DOHH2 (cell line): ENCODE measurements around the gene MCUR1.
"Not testable (repeated sequence)": the region's sequence is repeated elsewhere in the genome, so short reads cannot be mapped to it uniquely, and the experiment has no call there.

Experiments
- H3F3A ChIP-seq: fragments of 200-600 bp; sonication (generic), shearing (Covaris generic); 2 replicates; pipeline ENCODE4 v1.6.0; 2016; ENCODE audit warnings: antibody characterized with exemption, mild to moderate bottlenecking; ENCODE audit not compliant: control insufficient read depth, insufficient read depth
- H3K27ac ChIP-seq: fragments of 200-600 bp; sonication (generic); 2 replicates; pipeline ENCODE4 v1.5.1; 2014; ENCODE audit warnings: low read depth, mild to moderate bottlenecking, low read length, moderate library complexity
- H3K27me3 ChIP-seq: fragments of 200-600 bp; sonication (generic); 2 replicates; pipeline ENCODE4 v1.6.1; 2014; ENCODE audit warnings: mild to moderate bottlenecking, low read length, mixed read lengths; ENCODE audit not compliant: control insufficient read depth
- H3K36me3 ChIP-seq: fragments of 200-600 bp; sonication (generic); 2 replicates; pipeline ENCODE4 v1.6.1; 2014; ENCODE audit warnings: mild to moderate bottlenecking, low read length, moderate library complexity, mixed read lengths; ENCODE audit not compliant: control insufficient read depth
- H3K4me1 ChIP-seq: fragments of 200-600 bp; sonication (generic); 2 replicates; pipeline ENCODE4 v1.6.1; 2014; ENCODE audit warnings: mild to moderate bottlenecking, low read length, mixed read lengths; ENCODE audit not compliant: control insufficient read depth
- H3K4me2 ChIP-seq: fragments of 200-600 bp; sonication (generic); 2 replicates; pipeline ENCODE4 v1.6.0; 2014; ENCODE audit warnings: mild to moderate bottlenecking, low read length, moderate library complexity
- H3K4me3 ChIP-seq: fragments of 200-600 bp; sonication (generic); 2 replicates; pipeline ENCODE4 v1.5.1; 2014; ENCODE audit warnings: mild to moderate bottlenecking, low read length, mixed read lengths
- H3K79me2 ChIP-seq: fragments of 200-600 bp; sonication (generic); 2 replicates; pipeline ENCODE4 v1.6.1; 2014; ENCODE audit warnings: mild to moderate bottlenecking, low read length, mixed read lengths; ENCODE audit not compliant: control insufficient read depth
- H3K9me2 ChIP-seq: fragments of 200-600 bp; sonication (generic); replicated peaks from 2 replicates; pipeline ENCODE4 v1.6.1; 2014; ENCODE audit warnings: mild to moderate bottlenecking, low read length, mixed read lengths; ENCODE audit not compliant: control insufficient read depth
- H3K9me3 ChIP-seq: fragments of 200-600 bp; sonication (generic); 2 replicates; pipeline ENCODE4 v1.6.1; 2014; ENCODE audit warnings: antibody characterized with exemption, low read length, mixed read lengths; ENCODE audit not compliant: control insufficient read depth, insufficient read depth
- H4K20me1 ChIP-seq: fragments of 200-600 bp; sonication (generic); 2 replicates; pipeline ENCODE4 v1.6.0; 2014; ENCODE audit warnings: low read depth, mild to moderate bottlenecking, antibody characterized with exemption, low read length, moderate library complexity; ENCODE audit not compliant: control insufficient read depth, insufficient read depth
- CTCF ChIP-seq: fragments of 200-600 bp; sonication (generic); IDR thresholded peaks from one replicate; pipeline ENCODE4 v1.5.1; 2014; ENCODE audit warnings: antibody characterized with exemption, mild to moderate bottlenecking, low read depth, low read length; ENCODE audit not compliant: poor library complexity, severe bottlenecking
- EZH2phosphoT487 ChIP-seq: fragments of 200-600 bp; sonication (generic); IDR thresholded peaks from 2 replicates; pipeline ENCODE4 v1.6.1; 2017; ENCODE audit warnings: borderline replicate concordance, mild to moderate bottlenecking, antibody characterized with exemption, low read length, moderate library complexity, mixed read lengths

Gene MCUR1

GRCh38 chr6:13787137-13787536 lies 27.2 kb downstream of the MCUR1 start:
- H3K27me3 ChIP-seq, result no peaks in the 10 kb centered on the region
- no peaks in the 10 kb centered on the region for H3K9me3 ChIP-seq
- TF ChIP-seq CTCF (no peak), EZH2phosphoT487 (no peak)
- H3K79me2 ChIP-seq, result no peaks in the 10 kb centered on the region
- no peak overlapping the region for H3K27ac ChIP-seq
- H4K20me1 ChIP-seq, result no peaks in the 10 kb centered on the region
- H3K4me2 ChIP-seq, result no peak overlapping the region
- no peaks in the 10 kb centered on the region for H3F3A ChIP-seq
- H3K36me3 ChIP-seq, result peaks cover 22% of the 10 kb centered on the region
- H3K9me2 ChIP-seq, result no peaks in the 10 kb centered on the region
- H3K4me1 ChIP-seq, result no peaks in the 10 kb centered on the region
- no peak overlapping the region for H3K4me3 ChIP-seq

- H3K79me2 ChIP-seq, result not testable (repeated sequence)
These were observed 34.2 kb downstream of the MCUR1 start for GRCh38 chr6:13780162-13780561.

GRCh38 chr6:13778028-13778427 lies 36.3 kb downstream of the MCUR1 start:
- TF ChIP-seq CTCF (no peak), EZH2phosphoT487 (no peak)
- no peaks in the 10 kb centered on the region for H3K36me3 ChIP-seq
- no peaks in the 10 kb centered on the region for H3K4me1 ChIP-seq
- H3K4me3 ChIP-seq, result no peak overlapping the region
- no peak overlapping the region for H3K27ac ChIP-seq
- H3K27me3 ChIP-seq, result no peaks in the 10 kb centered on the region
- no peaks in the 10 kb centered on the region for H4K20me1 ChIP-seq
- H3F3A ChIP-seq, result no peaks in the 10 kb centered on the region
- H3K79me2 ChIP-seq, result no peaks in the 10 kb centered on the region
- H3K4me2 ChIP-seq, result no peak overlapping the region
- no peaks in the 10 kb centered on the region for H3K9me2 ChIP-seq
- no peaks in the 10 kb centered on the region for H3K9me3 ChIP-seq

More at GRCh38 chr6:13780162-13780561, 34.2 kb downstream of the MCUR1 start:
- not testable (repeated sequence) for H3K4me3 ChIP-seq, H3K36me3 ChIP-seq, H4K20me1 ChIP-seq, H3K27ac ChIP-seq, H3K4me2 ChIP-seq, H3K9me3 ChIP-seq, H3K4me1 ChIP-seq, H3K27me3 ChIP-seq, H3K9me2 ChIP-seq, H3F3A ChIP-seq

GRCh38 chr6:13776602-13777001 lies 37.8 kb downstream of the MCUR1 start:
- no peak overlapping the region for H3K4me3 ChIP-seq
- no peaks in the 10 kb centered on the region for H3F3A ChIP-seq
- no peaks in the 10 kb centered on the region for H3K4me1 ChIP-seq
- TF ChIP-seq CTCF (no peak), EZH2phosphoT487 (no peak)
- no peaks in the 10 kb centered on the region for H3K79me2 ChIP-seq
- no peaks in the 10 kb centered on the region for H3K36me3 ChIP-seq
- H3K9me3 ChIP-seq, result no peaks in the 10 kb centered on the region
- H3K27ac ChIP-seq, result no peak overlapping the region
- no peaks in the 10 kb centered on the region for H3K27me3 ChIP-seq
- H3K9me2 ChIP-seq, result no peaks in the 10 kb centered on the region
- H3K4me2 ChIP-seq, result no peak overlapping the region
- H4K20me1 ChIP-seq, result no peaks in the 10 kb centered on the region

- H3K9me3 ChIP-seq, H3K4me2 ChIP-seq, H3K4me1 ChIP-seq, H3F3A ChIP-seq, H4K20me1 ChIP-seq, H3K27me3 ChIP-seq, H3K79me2 ChIP-seq, H3K4me3 ChIP-seq, H3K27ac ChIP-seq, H3K9me2 ChIP-seq, H3K36me3 ChIP-seq: not testable (repeated sequence)
These were observed 38.9 kb downstream of the MCUR1 start for GRCh38 chr6:13775466-13775865.

- H3K9me3 ChIP-seq, H3K36me3 ChIP-seq: not testable (repeated sequence)
These were observed 41.9 kb downstream of the MCUR1 start for GRCh38 chr6:13772358-13773030.

More at GRCh38 chr6:13772358-13773030, 41.9 kb downstream of the MCUR1 start:
- not testable (repeated sequence) for H3K4me3 ChIP-seq, H3K27me3 ChIP-seq, H3K9me2 ChIP-seq, H3F3A ChIP-seq, H3K27ac ChIP-seq, H3K4me2 ChIP-seq, H4K20me1 ChIP-seq, H3K79me2 ChIP-seq, H3K4me1 ChIP-seq
